Endothelial cell of umbilical vein (primary cell): ENCODE results near the gene HCFC2.

ENCODE experiments used
- CTCF ChIP-seq, 2 donors: IDR thresholded peaks; 1 replicate in 1 of 2; 2 replicates in 1 of 2; pipeline ENCODE4 v1.5.1; 2011; ENCODE audit warnings: low read length in 2 of 2, mild to moderate bottlenecking in 2 of 2, moderate library complexity in 2 of 2, control low read depth in 1 of 2, inconsistent platforms in 1 of 2, low read depth in 1 of 2; ENCODE audit not compliant: insufficient read depth in 1 of 2; ENCODE audit errors: extremely low read depth in 1 of 2
- EZH2 ChIP-seq: IDR thresholded peaks from 2 replicates; pipeline ENCODE4 v1.6.1; 2012; ENCODE audit warnings: borderline replicate concordance, low read depth, mild to moderate bottlenecking, moderate library complexity, low read length, inconsistent platforms; ENCODE audit not compliant: severe bottlenecking
- FOS ChIP-seq: IDR thresholded peaks from 2 replicates; pipeline ENCODE4 v1.6.1; 2011; ENCODE audit warnings: mild to moderate bottlenecking, low read length, moderate library complexity, borderline replicate concordance; ENCODE audit not compliant: insufficient read depth
- GATA2 ChIP-seq: IDR thresholded peaks from 2 replicates; pipeline ENCODE4 v1.7.0; 2011; ENCODE audit warnings: low read depth, mild to moderate bottlenecking, moderate library complexity, mixed read lengths, low read length; ENCODE audit not compliant: insufficient read length, insufficient read depth
- JUN ChIP-seq: IDR thresholded peaks from 2 replicates; pipeline ENCODE4 v1.6.1; 2011; ENCODE audit warnings: borderline replicate concordance, low read depth; ENCODE audit not compliant: insufficient read length, insufficient read depth
- MAX ChIP-seq: IDR thresholded peaks from 2 replicates; pipeline ENCODE4 v1.6.1; 2011; ENCODE audit not compliant: insufficient read depth, insufficient read length
- MYC ChIP-seq: IDR thresholded peaks from one replicate; pipeline ENCODE4 v1.6.1; 2011; ENCODE audit warnings: mild to moderate bottlenecking, low read depth, low read length
- POLR2A ChIP-seq: IDR thresholded peaks from 2 replicates; pipeline ENCODE4 v1.6.1; 2012; ENCODE audit warnings: low read depth, mild to moderate bottlenecking, control low read depth, low read length
- POLR2AphosphoS5 ChIP-seq: IDR thresholded peaks from 2 replicates; pipeline ENCODE4 v1.6.1; 2012; ENCODE audit warnings: low read depth, mild to moderate bottlenecking, control low read depth, low read length, moderate library complexity; ENCODE audit not compliant: insufficient read depth

GRCh38 chr12:104049903-104050356 is 14.4 kb upstream of the HCFC2 start, which contains the start of gene GLT8D2:
- TF ChIP-seq EZH2 (no peak), GATA2 (no peak), CTCF (IDR thresholded peaks at IDR 0.05; ENCODE audit: extremely low read depth in 1 of 2, insufficient read depth in 1 of 2, low read depth in 1 of 2, low read length in 2 of 2) (no peak), POLR2A (no peak), POLR2AphosphoS5 (no peak), MYC (no peak), JUN (no peak), MAX (no peak), FOS (no peak)
